ENCODE data around the gene VBP1. TPM values are rescaled to one million over a fixed set of nuclear protein-coding genes. Genes with fewer than 3 reads are reported as not detected.
A peak's percentile ranks its signal among the peaks of the same experiment; 100 is the strongest.
"Not testable (repeated sequence)": the region's sequence is repeated elsewhere in the genome, so short reads cannot be mapped to it uniquely, and the experiment has no call there.

Gene VBP1
- total RNA-seq, 1 donor from 2014 or later, result 74.6 TPM

- Mint-ChIP-seq H3K4me1 (ENCODE audit: low read depth) (peaks cover 11% of the 10 kb centered on the region), H3K36me3 (ENCODE audit: low read depth) (peaks cover 30% of the 10 kb centered on the region), H3K27me3 (ENCODE audit: insufficient read depth) (no peaks in the 10 kb centered on the region), H3K9me3 (no peaks in the 10 kb centered on the region), H3K27ac (peak overlapping the region; percentile 72), H3K4me3 (no peak overlapping the region)
- no peak for DNase-seq (ENCODE audit: low spot score)
- intact Hi-C loops (cut with micrococcal nuclease), result no loop called here
Observed at GRCh38 chrX:155231163-155231562, 14.9 kb downstream of the VBP1 start.

GRCh38 chrX:155235891-155236290, 19.6 kb downstream of the VBP1 start:
- DNase-seq (ENCODE audit: low spot score), result no peak
- H3K36me3 Mint-ChIP-seq (ENCODE audit: low read depth), result peaks cover 34% of the 10 kb centered on the region
- no peak overlapping the region for H3K27ac Mint-ChIP-seq
- no peaks in the 10 kb centered on the region for H3K9me3 Mint-ChIP-seq
- no peaks in the 10 kb centered on the region for H3K27me3 Mint-ChIP-seq (ENCODE audit: insufficient read depth)
- H3K4me3 Mint-ChIP-seq, result no peak overlapping the region
- peaks cover 5% of the 10 kb centered on the region for H3K4me1 Mint-ChIP-seq (ENCODE audit: low read depth)
- intact Hi-C loops (cut with micrococcal nuclease), result no loop called here

GRCh38 chrX:155237719-155238118, 21.5 kb downstream of the VBP1 start:
- no peaks in the 10 kb centered on the region for H3K4me1 Mint-ChIP-seq (ENCODE audit: low read depth)
- H3K9me3 Mint-ChIP-seq, result no peaks in the 10 kb centered on the region
- H3K4me3 Mint-ChIP-seq, result no peak overlapping the region
- intact Hi-C loops (cut with micrococcal nuclease), result no loop called here
- H3K27me3 Mint-ChIP-seq (ENCODE audit: insufficient read depth), result no peaks in the 10 kb centered on the region
- H3K36me3 Mint-ChIP-seq (ENCODE audit: low read depth), result peaks cover 28% of the 10 kb centered on the region
- DNase-seq (ENCODE audit: low spot score), result no peak
- H3K27ac Mint-ChIP-seq, result no peak overlapping the region

- H3K36me3 Mint-ChIP-seq (ENCODE audit: low read depth), result peaks cover 13% of the 10 kb centered on the region
- no peak overlapping the region for H3K4me3 Mint-ChIP-seq
- no peak for DNase-seq (ENCODE audit: low spot score)
- intact Hi-C loops (cut with micrococcal nuclease), result no loop called here
- no peaks in the 10 kb centered on the region for H3K27me3 Mint-ChIP-seq (ENCODE audit: insufficient read depth)
- no peaks in the 10 kb centered on the region for H3K4me1 Mint-ChIP-seq (ENCODE audit: low read depth)
- no peaks in the 10 kb centered on the region for H3K9me3 Mint-ChIP-seq
- no peak overlapping the region for H3K27ac Mint-ChIP-seq
Observed at GRCh38 chrX:155242300-155242699, 26.0 kb downstream of the VBP1 start.

- no peaks in the 10 kb centered on the region for H3K36me3 Mint-ChIP-seq (ENCODE audit: low read depth)
Observed at GRCh38 chrX:155246748-155247147, 30.5 kb downstream of the VBP1 start.

GRCh38 chrX:155247497-155247896, 31.2 kb downstream of the VBP1 start:
- Mint-ChIP-seq H3K27ac (no peak overlapping the region), H3K9me3 (no peaks in the 10 kb centered on the region), H3K4me3 (no peak overlapping the region), H3K4me1 (ENCODE audit: low read depth) (no peaks in the 10 kb centered on the region), H3K36me3 (ENCODE audit: low read depth) (no peaks in the 10 kb centered on the region), H3K27me3 (ENCODE audit: insufficient read depth) (no peaks in the 10 kb centered on the region)
- intact Hi-C loops (cut with micrococcal nuclease), result no loop called here
- no peak for DNase-seq (ENCODE audit: low spot score)

More at GRCh38 chrX:155246748-155247147, 30.5 kb downstream of the VBP1 start:
- intact Hi-C loops (cut with micrococcal nuclease), result no loop called here
- H3K27me3 Mint-ChIP-seq (ENCODE audit: insufficient read depth), result no peaks in the 10 kb centered on the region
- H3K4me3 Mint-ChIP-seq, result no peak overlapping the region
- no peaks in the 10 kb centered on the region for H3K4me1 Mint-ChIP-seq (ENCODE audit: low read depth)
- no peak for DNase-seq (ENCODE audit: low spot score)
- no peak overlapping the region for H3K27ac Mint-ChIP-seq
- H3K9me3 Mint-ChIP-seq, result no peaks in the 10 kb centered on the region

GRCh38 chrX:155251391-155251790, 35.1 kb downstream of the VBP1 start:
- no peaks in the 10 kb centered on the region for H3K4me1 Mint-ChIP-seq (ENCODE audit: low read depth)
- no peaks in the 10 kb centered on the region for H3K36me3 Mint-ChIP-seq (ENCODE audit: low read depth)
- no peak overlapping the region for H3K27ac Mint-ChIP-seq
- no peak overlapping the region for H3K4me3 Mint-ChIP-seq
- H3K27me3 Mint-ChIP-seq (ENCODE audit: insufficient read depth), result no peaks in the 10 kb centered on the region
- no peaks in the 10 kb centered on the region for H3K9me3 Mint-ChIP-seq
- intact Hi-C loops (cut with micrococcal nuclease), result no loop called here
- no peak for DNase-seq (ENCODE audit: low spot score)

- H3K4me3 Mint-ChIP-seq, result no peak overlapping the region
- H3K27ac Mint-ChIP-seq, result no peak overlapping the region
- H3K4me1 Mint-ChIP-seq (ENCODE audit: low read depth), result peaks cover 27% of the 10 kb centered on the region
- no peaks in the 10 kb centered on the region for H3K9me3 Mint-ChIP-seq
- no peaks in the 10 kb centered on the region for H3K27me3 Mint-ChIP-seq (ENCODE audit: insufficient read depth)
- intact Hi-C loops (cut with micrococcal nuclease), result loop anchor here (5.0 kb wide), 1 partner anchor 353 kb away; the partner anchor contains the start of genes SPRY3 and TMLHE
- peaks cover 7% of the 10 kb centered on the region for H3K36me3 Mint-ChIP-seq (ENCODE audit: low read depth)
- no peak for DNase-seq (ENCODE audit: low spot score)
Observed at GRCh38 chrX:155259752-155260151, 43.5 kb downstream of the VBP1 start.

- H3K9me3 Mint-ChIP-seq, result no peaks in the 10 kb centered on the region
- no peaks in the 10 kb centered on the region for H3K27me3 Mint-ChIP-seq (ENCODE audit: insufficient read depth)
- H3K4me3 Mint-ChIP-seq, result peak overlapping the region; percentile 91
- peak overlapping the region; percentile 57 for H3K27ac Mint-ChIP-seq
- H3K4me1 Mint-ChIP-seq (ENCODE audit: low read depth), result peaks cover 22% of the 10 kb centered on the region
- DNase-seq (ENCODE audit: low spot score), result no peak
- peaks cover 5% of the 10 kb centered on the region for H3K36me3 Mint-ChIP-seq (ENCODE audit: low read depth)
- intact Hi-C loops (cut with micrococcal nuclease), result loop anchor here (1.0 to 5.0 kb wide), 2 partner anchors 47 to 349 kb away; partner anchors contain the start of genes SPRY3, TMLHE and VBP1
Observed at GRCh38 chrX:155262970-155263754, 46.9 kb downstream of the VBP1 start.

- Mint-ChIP-seq H3K4me1 (ENCODE audit: low read depth) (peaks cover 22% of the 10 kb centered on the region), H3K4me3 (peak within 1 kb of the TSS; percentile 91), H3K27ac (peak within 1 kb of the TSS; percentile 57), H3K27me3 (ENCODE audit: insufficient read depth) (no peaks in the 10 kb centered on the region), H3K9me3 (peaks cover 5% of the 10 kb centered on the region), H3K36me3 (ENCODE audit: low read depth) (peaks cover 5% of the 10 kb centered on the region)
- peak; percentile 61 for DNase-seq (ENCODE audit: low spot score)
- intact Hi-C loops (cut with micrococcal nuclease), result loop anchor here (1.0 to 5.0 kb wide), 4 partner anchors 48 to 617 kb away; partner anchors contain the start of genes SPRY3, TMLHE, VAMP7 and VBP1
Observed at GRCh38 chrX:155263854-155264628, 47.8 kb downstream of the VBP1 start, which contains the start of gene RAB39B. Gene RAB39B (minus strand): TSS chrX:155264491. CDS start chrX:155264288, 203 bp downstream.

GRCh38 chrX:155266439-155266838, 50.2 kb downstream of the VBP1 start:
- H3K36me3 Mint-ChIP-seq (ENCODE audit: low read depth), result no peaks in the 10 kb centered on the region
- H3K27me3 Mint-ChIP-seq (ENCODE audit: insufficient read depth), result no peaks in the 10 kb centered on the region
- H3K9me3 Mint-ChIP-seq, result peaks cover 7% of the 10 kb centered on the region
- H3K4me3 Mint-ChIP-seq, result no peak overlapping the region
- no peak for DNase-seq (ENCODE audit: low spot score)
- intact Hi-C loops (cut with micrococcal nuclease), result no loop called here
- H3K4me1 Mint-ChIP-seq (ENCODE audit: low read depth), result peaks cover 14% of the 10 kb centered on the region
- H3K27ac Mint-ChIP-seq, result no peak overlapping the region

- H3K36me3 Mint-ChIP-seq (ENCODE audit: low read depth); H3K9me3 Mint-ChIP-seq; DNase-seq (ENCODE audit: low spot score); H3K27me3 Mint-ChIP-seq (ENCODE audit: insufficient read depth); H3K27ac Mint-ChIP-seq; intact Hi-C loops (cut with micrococcal nuclease); H3K4me3 Mint-ChIP-seq: not testable (repeated sequence)
- peaks cover 10% of the 10 kb centered on the region for H3K4me1 Mint-ChIP-seq (ENCODE audit: low read depth)
Observed at GRCh38 chrX:155267995-155268394, 51.7 kb downstream of the VBP1 start.

- no peaks in the 10 kb centered on the region for H3K36me3 Mint-ChIP-seq (ENCODE audit: low read depth)
- H3K27me3 Mint-ChIP-seq (ENCODE audit: insufficient read depth), result no peaks in the 10 kb centered on the region
- intact Hi-C loops (cut with micrococcal nuclease), result no loop called here
- no peak for DNase-seq (ENCODE audit: low spot score)
- no peaks in the 10 kb centered on the region for H3K4me1 Mint-ChIP-seq (ENCODE audit: low read depth)
- H3K27ac Mint-ChIP-seq, result no peak overlapping the region
- H3K4me3 Mint-ChIP-seq, result no peak overlapping the region
- peaks cover 9% of the 10 kb centered on the region for H3K9me3 Mint-ChIP-seq
Observed at GRCh38 chrX:155270969-155271368, 54.7 kb downstream of the VBP1 start.
